Right renal pelvis (tissue), 4 donors: Measurements from ENCODE around the gene SESN3. TPM values are rescaled to one million over a fixed set of nuclear protein-coding genes. Genes with fewer than 3 reads are reported as not detected.
"Not testable (repeated sequence)": the region's sequence is repeated elsewhere in the genome, so short reads cannot be mapped to it uniquely, and the experiment has no call there.

Experiments
- DNase-seq, 4 donors: peaks; one replicate each; pipeline ENCODE4 v3.0.0-alpha.2; 2013; ENCODE audit warnings: low read depth in 4 of 4, low spot score in 3 of 4, missing footprints in 1 of 4
- polyA plus RNA-seq, 4 donors: library from polyadenylated mRNA; unstranded; fragments of 120-200 nt; gene quantifications; one replicate each; pipeline ENCODE4 v1.2.1, GENCODE V29; 2013; ENCODE audit not compliant: insufficient read length in 4 of 4

SESN3 gene
- polyA plus RNA-seq, 4 donors, result 65.3 to 89.7 (median 83.0) TPM

DNA sequence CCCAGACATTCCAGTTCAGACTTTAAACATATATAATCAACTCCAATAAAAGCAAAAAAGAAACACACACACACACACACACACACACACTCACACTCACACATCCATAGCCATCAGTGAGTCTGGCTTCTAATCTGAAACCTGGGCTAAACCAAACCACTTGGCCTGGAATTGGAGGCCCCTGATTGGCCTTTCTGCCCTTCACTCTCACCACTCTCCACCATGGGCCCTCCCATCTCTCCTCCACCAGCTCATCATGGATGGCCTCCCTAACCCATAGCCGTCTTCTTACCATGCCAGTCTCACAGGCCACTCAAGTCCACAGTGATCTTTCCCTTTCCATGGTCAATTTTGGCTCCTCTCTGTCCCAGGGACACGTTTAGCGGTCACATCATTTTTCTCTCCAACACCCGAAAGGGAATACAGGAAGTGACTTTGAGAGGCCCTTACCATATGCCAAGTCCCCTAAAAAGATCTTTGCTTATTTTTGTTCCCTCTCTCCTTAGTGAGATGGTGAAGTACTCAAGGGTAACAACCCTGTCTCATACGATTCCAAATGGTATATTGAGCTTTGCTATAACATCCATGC lies 74.8 kb downstream of the SESN3 start:
- DNase-seq, result no peak

GRCh38 chr11:95155385-95155784 lies 75.6 kb downstream of the SESN3 start:
- no peak for DNase-seq

DNA sequence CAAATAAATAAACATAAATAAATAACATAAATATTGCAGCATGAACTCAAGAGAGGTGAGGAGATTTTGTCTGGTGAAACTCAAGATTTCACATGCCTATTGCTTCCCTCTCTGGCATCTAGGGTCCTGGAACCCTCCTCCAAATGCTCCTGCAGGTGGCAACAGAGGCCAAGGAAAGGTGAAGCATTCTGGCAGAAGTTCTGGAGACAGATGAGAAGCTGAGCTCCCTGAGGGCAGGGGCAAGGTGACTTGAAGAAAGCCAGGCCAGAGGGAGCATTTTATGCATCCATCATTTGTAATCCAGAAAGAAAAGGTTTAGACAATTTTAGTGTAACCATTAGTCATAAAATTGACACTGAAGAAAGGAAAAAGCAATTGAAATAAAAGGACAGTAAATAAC lies 76.5 kb downstream of the SESN3 start:
- DNase-seq, result peak in 2 of 4 donors; percentile 26 to 47

DNA sequence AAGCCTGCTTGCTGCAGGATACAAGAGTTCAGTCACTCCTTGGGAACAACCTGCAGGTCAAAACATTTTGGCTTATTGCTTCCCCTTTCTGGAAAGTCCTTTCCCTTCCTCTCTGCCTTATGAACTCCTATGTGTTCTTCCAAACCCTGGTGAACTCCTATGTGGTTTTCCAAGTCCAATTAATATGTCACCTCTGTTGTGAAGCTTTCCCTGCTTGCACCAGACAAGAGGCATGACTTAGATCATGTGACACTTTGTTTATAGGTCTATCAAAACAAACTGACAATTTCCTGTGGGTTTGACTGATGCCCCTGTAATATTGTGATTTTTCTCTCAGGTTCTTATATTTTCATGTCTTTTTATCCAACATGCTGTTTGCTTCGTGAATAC lies 77.2 kb downstream of the SESN3 start:
- no peak for DNase-seq

DNA sequence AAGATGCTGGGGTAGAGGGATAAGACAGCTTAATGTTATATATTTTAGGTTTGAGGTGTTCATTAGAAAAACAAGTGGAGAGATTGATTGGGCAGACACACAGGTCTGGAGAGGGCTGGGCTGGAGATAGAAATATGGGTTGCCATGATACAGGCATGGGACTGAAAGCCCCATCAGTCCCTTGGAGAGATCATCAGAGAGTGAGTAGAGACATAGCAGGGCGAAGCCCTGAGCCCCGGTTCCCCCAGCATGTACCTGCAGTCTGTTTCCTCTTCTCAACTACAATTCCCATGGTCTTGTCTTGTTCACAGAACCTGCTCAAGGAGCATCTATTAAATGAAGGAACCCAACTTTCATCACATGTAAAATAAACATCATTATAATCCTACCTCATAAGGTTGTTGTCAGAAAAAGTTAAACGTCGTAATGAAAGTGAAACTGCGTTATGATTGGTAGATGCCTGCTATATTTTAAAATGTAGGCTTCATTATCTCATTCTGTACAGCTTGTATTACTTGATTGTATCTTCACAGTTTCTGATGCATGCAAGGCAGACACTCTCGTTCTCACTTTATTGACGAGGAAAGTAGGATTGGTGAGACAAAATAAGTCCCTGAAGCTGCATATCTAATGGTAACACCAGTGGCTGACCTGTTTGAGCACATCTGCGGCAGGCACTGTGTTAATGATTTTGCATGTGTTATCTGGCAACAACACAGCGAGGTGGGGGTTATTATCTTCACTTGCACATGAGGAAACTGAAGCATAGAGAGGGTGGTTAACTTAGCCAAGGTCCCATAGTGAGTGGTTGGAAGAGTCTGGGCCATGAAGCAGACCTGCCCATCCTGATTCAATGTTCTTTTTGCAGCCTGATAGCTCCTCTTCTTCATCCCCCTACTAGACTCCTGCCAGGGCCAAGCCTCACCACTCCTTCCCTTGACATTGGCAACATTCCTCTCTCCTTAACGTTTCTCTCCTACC lies 77.8 kb downstream of the SESN3 start:
- DNase-seq, result no peak

DNA sequence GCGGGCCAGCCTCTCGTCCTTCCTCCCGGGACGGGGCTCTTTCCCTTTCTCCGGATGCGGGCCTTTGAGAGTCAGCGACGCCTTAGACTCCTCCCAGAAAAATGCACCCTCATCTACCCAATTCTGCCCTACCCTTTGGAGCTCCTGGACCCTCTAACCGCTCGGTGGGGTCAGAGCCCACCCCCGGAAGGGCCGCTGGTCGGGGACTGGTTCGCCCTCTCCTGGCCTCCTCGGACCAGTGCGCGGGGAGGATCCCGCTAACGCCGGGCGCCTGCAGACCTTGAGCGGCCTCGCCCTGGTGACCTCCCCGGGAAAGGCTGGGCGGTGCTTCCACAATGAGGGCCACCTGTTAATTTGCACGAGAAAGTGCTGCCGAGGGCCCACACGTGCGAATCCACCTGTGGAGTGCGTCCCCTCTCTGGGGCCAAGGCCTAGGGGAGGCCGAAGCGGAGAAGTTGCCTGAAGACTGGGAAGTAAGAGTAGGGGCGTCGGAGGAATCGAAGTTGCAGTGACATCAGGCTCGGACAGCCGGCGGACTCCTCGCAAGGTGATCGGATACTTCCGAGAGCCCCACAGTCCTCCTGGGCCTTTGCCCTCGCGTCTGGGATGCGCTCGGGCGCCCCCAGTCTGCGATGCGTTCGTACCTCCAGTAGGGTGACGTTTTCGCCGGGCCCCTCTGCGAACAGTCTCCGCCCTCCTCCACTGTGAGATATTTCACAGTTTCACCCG lies 79.9 kb downstream of the SESN3 start:
- peak; percentile 89 to 93 (median 92) for DNase-seq

DNA sequence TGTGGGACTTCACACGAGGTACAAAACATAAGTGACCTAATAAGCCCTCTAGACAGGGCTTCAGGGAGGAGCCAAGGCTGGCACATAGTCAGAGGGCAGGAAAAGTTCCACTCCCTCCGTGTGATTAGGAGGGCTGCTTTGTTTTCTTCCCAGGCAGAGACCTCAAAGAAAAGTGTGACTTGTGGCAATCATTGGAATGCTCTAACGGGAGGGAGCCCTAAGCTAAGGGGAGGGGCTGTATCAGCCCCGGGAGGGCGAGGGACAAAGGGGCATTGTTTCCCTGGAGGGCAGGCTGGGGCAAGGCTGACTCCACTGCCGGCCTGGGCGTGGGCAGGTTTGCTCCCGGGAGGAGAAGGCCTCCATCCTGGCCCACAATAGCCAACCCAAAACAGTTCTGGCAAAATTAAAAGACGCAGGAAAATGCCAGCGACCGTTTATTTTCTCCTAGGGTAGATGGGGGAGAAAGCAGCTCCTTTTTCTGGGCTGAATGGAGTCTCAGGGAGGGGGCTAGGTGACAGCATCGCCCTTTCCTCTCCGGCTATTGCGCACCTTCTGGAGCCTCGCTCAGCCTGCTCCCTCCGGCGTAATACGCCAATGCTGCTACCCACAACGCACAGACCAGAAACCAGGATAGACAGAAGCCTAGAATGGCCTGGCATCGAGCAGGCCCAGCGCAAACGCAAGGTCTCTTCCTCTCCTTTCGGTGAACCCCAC lies 81.2 kb downstream of the SESN3 start:
- peak in 2 of 4 donors; percentile 31 to 53 for DNase-seq

- DNase-seq, result no peak
Measured at GRCh38 chr11:95148938-95149337, 82.1 kb downstream of the SESN3 start.

DNA sequence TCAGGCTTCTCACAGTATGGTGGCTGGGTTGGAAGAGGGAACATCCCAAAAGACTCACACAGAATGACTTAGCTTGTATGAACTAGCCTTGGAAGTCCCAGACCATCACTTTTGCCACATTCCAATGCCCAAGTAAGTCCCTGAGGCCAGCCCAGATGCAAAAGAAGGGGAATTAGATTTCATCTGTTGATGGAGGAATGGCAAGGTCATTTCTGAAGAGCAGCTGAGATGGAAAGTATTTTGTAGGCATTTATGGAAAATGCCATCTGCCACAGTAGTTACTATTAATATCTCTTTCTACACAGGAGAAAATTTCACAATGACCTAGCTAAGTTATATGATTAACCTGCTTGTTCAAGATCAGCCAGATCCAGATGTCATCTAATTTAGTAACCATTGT lies 82.6 kb downstream of the SESN3 start:
- no peak for DNase-seq

DNA sequence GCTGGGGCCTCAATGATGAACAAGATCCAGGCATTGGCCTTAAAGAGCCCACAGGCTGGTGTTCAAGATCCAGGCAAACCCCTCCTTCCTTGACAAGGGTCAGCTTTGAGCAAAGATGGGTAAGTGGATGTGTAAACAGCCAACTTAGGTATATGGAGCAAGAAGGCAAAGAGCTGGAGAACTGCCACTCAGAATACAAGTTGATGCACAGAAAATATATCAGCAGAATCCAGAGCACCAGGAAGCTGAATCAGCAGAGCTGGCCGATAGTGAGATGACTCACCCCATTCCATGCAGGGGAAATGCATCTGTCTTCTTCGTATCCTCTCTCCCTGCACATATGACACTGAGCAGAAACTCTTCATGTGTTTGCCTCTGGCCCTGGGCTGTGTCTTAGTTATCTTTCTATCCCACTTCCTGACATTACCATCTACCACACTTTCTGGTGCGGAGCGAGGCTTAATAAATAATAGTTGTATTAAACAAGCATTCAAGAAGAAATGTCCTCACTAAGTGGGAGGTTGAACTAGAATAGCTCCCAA lies 83.6 kb downstream of the SESN3 start:
- no peak for DNase-seq

DNA sequence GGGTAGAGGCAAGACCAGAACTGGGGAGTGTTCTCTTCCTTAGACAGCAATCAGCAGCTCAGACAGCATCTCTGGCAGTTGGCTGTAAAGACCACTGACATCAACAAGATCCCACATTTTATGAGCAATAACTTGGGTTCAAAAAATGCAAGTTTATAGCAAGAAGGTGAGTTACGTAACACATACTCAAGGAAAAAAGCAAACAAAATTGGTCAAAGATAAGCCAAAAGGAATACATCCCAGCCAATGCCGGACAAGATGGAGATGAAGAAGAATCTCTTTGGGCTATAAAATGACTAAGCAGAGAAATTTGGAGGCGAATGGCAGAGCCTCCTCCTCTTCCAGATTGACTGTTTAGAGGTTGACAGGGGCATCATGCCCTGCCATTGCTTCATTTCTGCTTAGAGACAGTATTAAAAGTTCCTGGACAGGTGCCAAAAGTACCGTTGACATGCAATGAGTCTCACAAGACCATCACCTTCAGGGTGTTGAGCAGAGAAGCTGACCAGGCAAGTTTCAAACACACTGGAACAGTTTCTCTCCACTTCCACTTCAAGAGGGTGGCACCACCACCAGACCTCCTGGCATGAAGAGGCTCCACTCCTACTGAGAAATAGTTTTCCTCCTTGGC lies 85.5 kb downstream of the SESN3 start:
- no peak for DNase-seq

DNA sequence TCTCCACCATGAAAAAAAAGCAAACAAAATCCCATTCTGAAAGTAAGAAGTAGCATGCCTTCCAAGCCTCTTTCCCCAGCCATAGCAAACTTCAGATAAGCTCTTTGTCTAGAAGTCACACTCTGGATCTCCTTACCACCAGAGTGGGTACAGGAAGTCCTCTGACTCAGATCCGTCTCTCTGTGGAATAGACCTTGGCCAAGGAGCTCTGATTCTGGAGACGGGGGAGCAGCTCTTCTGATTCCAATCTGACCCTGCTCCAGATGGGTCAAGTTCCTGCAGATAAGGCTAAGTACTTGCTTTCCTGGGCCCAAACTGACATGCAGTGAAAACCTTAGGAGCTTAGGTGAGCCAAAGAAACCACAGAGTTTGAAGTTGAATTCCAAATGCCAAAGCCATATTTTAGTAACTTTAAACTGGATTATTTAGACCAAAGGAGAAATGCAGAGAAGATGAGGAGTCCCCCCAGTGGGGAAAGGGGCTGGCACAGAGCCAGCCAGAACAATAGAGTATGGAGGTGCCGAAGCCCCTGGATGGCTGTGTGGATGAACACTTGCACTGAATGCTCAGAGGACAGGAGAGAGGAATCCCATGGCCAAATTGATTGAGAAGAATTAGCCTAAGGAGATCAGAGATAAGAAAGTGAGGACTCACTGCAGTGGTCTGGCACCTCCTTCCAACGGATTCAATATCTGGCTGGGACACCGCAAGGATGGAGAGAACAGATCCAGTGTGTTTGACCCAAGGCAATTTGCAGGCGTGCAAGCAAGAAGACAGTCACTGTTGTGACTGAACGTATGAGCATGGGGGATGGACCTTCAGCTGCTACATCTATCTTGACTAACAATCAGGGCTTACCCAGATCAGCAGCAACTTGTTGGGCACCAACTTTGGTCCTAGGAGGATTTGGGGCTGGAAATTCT lies 86.4 kb downstream of the SESN3 start:
- DNase-seq, result no peak

DNA sequence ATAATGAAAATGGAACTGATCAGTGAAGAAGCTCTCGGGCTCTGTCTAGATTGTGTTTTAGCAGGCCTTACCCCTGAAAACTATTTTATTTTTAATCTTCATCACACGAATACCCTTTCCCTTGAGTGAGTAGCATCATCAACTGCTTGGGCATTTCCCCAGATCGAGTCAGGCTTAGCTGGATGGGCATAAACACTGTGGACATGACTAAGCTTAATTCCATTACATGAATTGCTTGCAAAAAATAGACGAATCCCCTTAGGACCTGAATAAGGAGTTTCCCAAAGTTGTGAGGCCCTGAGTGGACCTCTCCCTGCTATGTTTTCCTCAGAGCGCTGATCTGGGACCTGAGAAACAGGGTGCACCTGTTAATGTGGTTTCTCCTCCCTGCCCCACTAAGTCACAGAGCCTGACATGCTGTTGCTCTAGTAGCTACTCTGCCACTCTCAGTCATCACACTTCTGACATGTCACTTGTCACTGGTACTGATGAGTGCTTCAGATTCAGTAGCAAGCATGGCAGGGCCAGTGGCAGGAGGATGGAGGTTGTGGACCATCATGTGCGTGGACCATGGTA lies 87.8 kb downstream of the SESN3 start:
- DNase-seq, result no peak

- no peak for DNase-seq
Measured at GRCh38 chr11:95142431-95142830, 88.6 kb downstream of the SESN3 start.

GRCh38 chr11:95140397-95141033 lies 90.5 kb downstream of the SESN3 start:
- no peak for DNase-seq

GRCh38 chr11:95138448-95138847 lies 92.6 kb downstream of the SESN3 start:
- no peak for DNase-seq

DNA sequence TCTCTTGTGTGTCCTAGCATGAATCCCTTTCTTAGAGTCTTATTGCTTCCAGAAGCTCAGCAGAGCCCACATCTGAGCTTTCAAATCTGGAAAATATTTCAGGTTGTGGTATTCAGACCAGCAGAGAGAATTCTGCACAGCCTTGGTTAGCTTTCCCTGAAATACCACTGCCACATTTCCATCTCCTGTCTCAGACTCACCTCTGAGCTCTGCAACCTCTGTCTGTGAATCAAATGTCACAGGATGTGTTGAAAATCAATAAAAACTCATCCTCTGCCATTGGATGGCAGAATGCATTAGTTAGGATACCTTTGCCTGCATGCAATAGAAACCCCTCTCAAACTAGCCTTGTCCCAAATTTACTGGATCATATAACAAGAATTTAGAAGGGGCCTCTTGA lies 93.7 kb downstream of the SESN3 start:
- DNase-seq, result no peak

DNA sequence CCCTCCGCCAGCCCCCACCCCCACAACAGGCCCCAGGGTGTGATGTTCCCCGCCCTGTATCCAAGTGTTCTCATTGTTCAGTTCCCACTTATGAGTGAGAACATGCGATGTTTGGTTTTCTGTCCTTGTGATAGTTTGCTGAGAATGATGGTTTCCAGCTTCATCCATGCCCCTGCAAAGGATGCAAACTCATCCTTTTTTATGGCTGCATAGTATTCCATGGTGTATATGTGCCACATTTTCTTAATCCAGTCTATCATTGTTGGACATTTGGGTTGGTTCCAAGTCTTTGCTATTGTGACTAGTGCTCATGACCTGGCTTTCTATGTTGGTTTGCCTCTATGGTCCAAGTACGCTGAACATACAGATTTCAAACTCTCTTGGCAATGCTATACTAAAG lies 94.3 kb downstream of the SESN3 start:
- not testable (repeated sequence) for DNase-seq
